ENCODE results near the gene PHACTR4. TPM values are rescaled to one million over a fixed set of nuclear protein-coding genes. Genes with fewer than 3 reads are reported as not detected.

Gene PHACTR4
- total and polyA plus RNA-seq, 2 of the 13 experiments (the other 11 are each of a cell fraction or from before 2014, with no cell fraction given): 13.9 to 17.1 TPM

GRCh38 chr1:28505406-28506187 lies 136.1 kb downstream of the PHACTR4 start, which contains the start of gene RCC1 (continued):
- TF ChIP-seq HOMEZ (CRISPR knock-in tag; IDR thresholded peaks at IDR 0.05; ENCODE audit: low read depth) (peak; percentile 25; the same call in 1 of the 2 replicates), RARG (CRISPR knock-in tag; IDR thresholded peaks at IDR 0.05; ENCODE audit: low read depth) (no peak), SCMH1 (CRISPR knock-in tag; IDR thresholded peaks at IDR 0.05; ENCODE audit: borderline replicate concordance) (no peak), ZNF737 (CRISPR knock-in tag; IDR thresholded peaks at IDR 0.05; ENCODE audit: borderline replicate concordance) (no peak), ZNF557 (CRISPR knock-in tag; IDR thresholded peaks at IDR 0.05) (no peak), SP140L (CRISPR knock-in tag; IDR thresholded peaks at IDR 0.05; ENCODE audit: borderline replicate concordance) (peak; percentile 50; the same call in 1 of the 2 replicates), FOXO1 (CRISPR knock-in tag; IDR thresholded peaks at IDR 0.05) (peak; percentile 38; the same call in 1 of the 2 replicates), ZNF605 (CRISPR knock-in tag; IDR thresholded peaks at IDR 0.05) (peak; percentile 70; the same call in 1 of the 2 replicates), KLF16 (CRISPR knock-in tag; IDR thresholded peaks at IDR 0.05) (peak in 1 of 2 experiments; percentile 86; a peak in 2 of 4 replicates), MLX (CRISPR knock-in tag; IDR thresholded peaks at IDR 0.05) (peak; percentile 54; the same call in 1 of the 2 replicates), SKIL (CRISPR knock-in tag; IDR thresholded peaks at IDR 0.05; ENCODE audit: borderline replicate concordance) (no peak), ZNF180 (CRISPR knock-in tag; IDR thresholded peaks at IDR 0.05; ENCODE audit: borderline replicate concordance, low read depth) (no peak), SOX13 (IDR thresholded peaks at IDR 0.05) (peak; percentile 23; the same call in 1 of the 2 replicates), SOX13 (CRISPR knock-in tag; conservative IDR thresholded peaks at IDR 0.05 in 1 of 2, IDR thresholded peaks at IDR 0.05 in 1 of 2) (no peak), PBX3 (CRISPR knock-in tag; IDR thresholded peaks at IDR 0.05; ENCODE audit: borderline replicate concordance) (no peak), FOXK2 (IDR thresholded peaks at IDR 0.05) (0 out of 2 replicates have a peak, but pooled peaks have one; percentile 10), NCOA2 (CRISPR knock-in tag; IDR thresholded peaks at IDR 0.05) (peak; percentile 49; the same call in 1 of the 2 replicates), REST (IDR thresholded peaks at IDR 0.05; ENCODE audit: borderline replicate concordance in 1 of 2, low read depth in 1 of 2, low read length in 2 of 2) (peak in 1 of 2 experiments; percentile 82; a peak in 2 of 4 replicates)
